OCI-LY1 (cell line): Measurements from ENCODE around the gene SMYD2.

Experiments
- CTCF ChIP-seq: fragments of 200-600 bp; sonication (generic), shearing (Covaris generic); IDR thresholded peaks from 2 replicates; pipeline ENCODE4 v1.5.1; 2017; ENCODE audit warnings: mild to moderate bottlenecking, antibody characterized with exemption, low read length, moderate library complexity, mixed read lengths
- EZH2 ChIP-seq: fragments of 200-600 bp; sonication (generic), shearing (Covaris generic); IDR thresholded peaks from 2 replicates; pipeline ENCODE4 v1.8.0; 2017; ENCODE audit warnings: borderline replicate concordance, mixed run types, mild to moderate bottlenecking, antibody characterized with exemption, low read length, moderate library complexity, mixed read lengths

- TF ChIP-seq EZH2, result no peak
- TF ChIP-seq CTCF, result no peak; the same call in 1 of the 2 replicates
These were observed 36.8 kb downstream of the SMYD2 start for GRCh38 chr1:214317734-214318133.
